Osteoblast (primary cell): ENCODE data around the gene HIVEP2. TPM values are rescaled to one million over a fixed set of nuclear protein-coding genes. Genes with fewer than 3 reads are reported as not detected.
"Not testable (repeated sequence)": the region's sequence is repeated elsewhere in the genome, so short reads cannot be mapped to it uniquely, and the experiment has no call there.

Source experiments
- DNase-seq: peaks from one replicate; pipeline ENCODE4 v3.0.0; 2011; ENCODE audit warnings: low spot score, mixed read lengths; ENCODE audit not compliant: insufficient read length; ENCODE audit errors: missing footprints
- H2AFZ ChIP-seq: 2 replicates; pipeline ENCODE4 v1.6.0; 2011; ENCODE audit warnings: mild to moderate bottlenecking, low read length
- H3K27ac ChIP-seq: 2 replicates; pipeline ENCODE4 v1.5.1; 2011; ENCODE audit warnings: mild to moderate bottlenecking, low read depth, low read length, moderate library complexity
- H3K27me3 ChIP-seq: 2 replicates; pipeline ENCODE4 v1.6.0; 2012; ENCODE audit warnings: mild to moderate bottlenecking, control low read depth, inconsistent platforms, low read length, moderate library complexity; ENCODE audit not compliant: insufficient read depth
- H3K36me3 ChIP-seq: 2 replicates; pipeline ENCODE4 v1.5.1; 2011; ENCODE audit warnings: mild to moderate bottlenecking, low read length, control low read depth, moderate library complexity; ENCODE audit not compliant: insufficient read depth
- H3K4me1 ChIP-seq: 2 replicates; pipeline ENCODE4 v1.5.1; 2011; ENCODE audit warnings: mild to moderate bottlenecking, low read length, control low read depth, moderate library complexity; ENCODE audit not compliant: insufficient read depth
- H3K4me2 ChIP-seq: 2 replicates; pipeline ENCODE4 v1.6.0; 2011; ENCODE audit warnings: mild to moderate bottlenecking, low read length; ENCODE audit not compliant: insufficient read depth
- H3K4me3 ChIP-seq: fragments of 200-600 bp; sonication (generic); 3 replicates; pipeline ENCODE4 v1.5.1; 2012; ENCODE audit warnings: mild to moderate bottlenecking, low read length, inconsistent platforms; ENCODE audit not compliant: insufficient read depth
- H3K79me2 ChIP-seq: 2 replicates; pipeline ENCODE4 v1.6.0; 2012; ENCODE audit warnings: mild to moderate bottlenecking, low read length, control low read depth, inconsistent platforms; ENCODE audit not compliant: insufficient read depth
- H3K9me3 ChIP-seq: 2 replicates; pipeline ENCODE4 v1.5.1; 2011; ENCODE audit warnings: low read depth, low read length, control low read depth
- H4K20me1 ChIP-seq: 2 replicates; pipeline ENCODE4 v1.6.0; 2012; ENCODE audit warnings: mild to moderate bottlenecking, low read length, control low read depth; ENCODE audit not compliant: insufficient read depth
- CTCF ChIP-seq: IDR thresholded peaks from 2 replicates; pipeline ENCODE4 v1.5.1; 2011; ENCODE audit warnings: mild to moderate bottlenecking, low read depth, low read length, moderate library complexity; ENCODE audit errors: extremely low read depth
- total RNA-seq: library from RNA; depleted of rRNA; stranded (reverse); fragments of >200 nt; gene quantifications from 2 replicates; pipeline ENCODE4 v1.2.3, GENCODE V29; 2012

The HIVEP2 gene
- total RNA-seq, 1 donor = 30.4 TPM

- Histone ChIP-seq H3K4me1 (no peaks in the 10 kb centered on the region), H3K27ac (no peak overlapping the region), H3K4me3 (no peak overlapping the region), H3K9me3 (no peaks in the 10 kb centered on the region), H4K20me1 (no peaks in the 10 kb centered on the region), H3K4me2 (no peak overlapping the region), H3K36me3 (no peaks in the 10 kb centered on the region), H3K79me2 (no peaks in the 10 kb centered on the region), H3K27me3 (no peaks in the 10 kb centered on the region), H2AFZ (no peak overlapping the region)
- TF ChIP-seq CTCF = no peak
- no peak for DNase-seq
These were observed 39.4 kb upstream of the HIVEP2 start for GRCh38 chr6:142984386-142984785.

- Histone ChIP-seq H3K4me2 (no peak overlapping the region), H3K4me1 (no peaks in the 10 kb centered on the region), H3K79me2 (no peaks in the 10 kb centered on the region), H3K27me3 (no peaks in the 10 kb centered on the region), H3K9me3 (no peaks in the 10 kb centered on the region), H2AFZ (no peak overlapping the region), H3K27ac (no peak overlapping the region), H4K20me1 (no peaks in the 10 kb centered on the region), H3K36me3 (no peaks in the 10 kb centered on the region), H3K4me3 (no peak overlapping the region)
- no peak for TF ChIP-seq CTCF
- no peak for DNase-seq
These were observed 30.4 kb upstream of the HIVEP2 start for GRCh38 chr6:142975365-142975764.

GRCh38 chr6:142970941-142971340 lies 26.0 kb upstream of the HIVEP2 start:
- not testable (repeated sequence) for H2AFZ ChIP-seq, H3K36me3 ChIP-seq, H4K20me1 ChIP-seq, H3K27me3 ChIP-seq, H3K4me1 ChIP-seq, H3K9me3 ChIP-seq, DNase-seq, H3K4me3 ChIP-seq, H3K79me2 ChIP-seq, H3K27ac ChIP-seq, H3K4me2 ChIP-seq

GRCh38 chr6:142968601-142969000 lies 23.6 kb upstream of the HIVEP2 start:
- Histone ChIP-seq H3K27me3 (no peaks in the 10 kb centered on the region), H3K4me1 (no peaks in the 10 kb centered on the region), H3K36me3 (no peaks in the 10 kb centered on the region), H3K27ac (no peak overlapping the region), H2AFZ (no peak overlapping the region), H3K9me3 (no peaks in the 10 kb centered on the region), H4K20me1 (no peaks in the 10 kb centered on the region), H3K79me2 (no peaks in the 10 kb centered on the region), H3K4me2 (no peak overlapping the region), H3K4me3 (no peak overlapping the region)
- no peak for DNase-seq
- TF ChIP-seq CTCF = no peak
